Cardiac septum (tissue), 1 donor: ENCODE data around the gene VAPB. TPM values are rescaled to one million over a fixed set of nuclear protein-coding genes. Genes with fewer than 3 reads are reported as not detected.

ENCODE experiments used
- DNase-seq: peaks from one replicate; pipeline ENCODE4 v3.0.0-alpha.2; 2020; ENCODE audit warnings: low spot score
- intact Hi-C: fragments of 100-400 bp; cut with DNase I; formaldehyde crosslinking; loops from one replicate; pipeline ENCODE4 v1.14.0; 2022
- total RNA-seq: library from RNA; stranded (reverse); fragmentation: NEBNext Ultra II Directional; extraction: Animal tissue kit (Norgen Biotek cat#: 25700); gene quantifications from one replicate; pipeline ENCODE4 v1.2.1, GENCODE V29; 2021
- donor health status: DM: no; HTN: no; CAD: no.

The VAPB gene
- total RNA-seq, 1 donor from 2014 or later, result 65.9 TPM

DNA sequence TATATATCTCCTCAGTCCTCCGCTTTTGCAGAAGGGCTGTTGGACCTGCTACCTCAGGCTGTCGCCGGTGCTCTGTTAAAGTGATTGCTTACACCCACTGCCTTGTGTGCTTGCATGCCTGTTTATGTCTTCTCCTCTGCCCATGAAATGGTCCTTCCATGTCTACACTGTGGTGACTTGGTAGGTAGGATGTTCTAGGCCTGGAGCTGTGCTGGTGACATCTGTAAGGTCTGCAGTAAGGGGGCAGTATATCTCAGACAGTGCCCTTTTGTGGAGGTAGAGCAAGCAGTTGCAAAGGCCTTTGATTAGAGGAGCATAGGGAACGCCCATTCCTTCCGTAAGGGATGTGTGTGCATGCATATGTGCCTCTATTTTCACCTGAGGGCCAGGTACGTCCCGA is 40.3 kb downstream of the VAPB start:
- no peak for DNase-seq
- intact Hi-C loops, result no loop called here

DNA sequence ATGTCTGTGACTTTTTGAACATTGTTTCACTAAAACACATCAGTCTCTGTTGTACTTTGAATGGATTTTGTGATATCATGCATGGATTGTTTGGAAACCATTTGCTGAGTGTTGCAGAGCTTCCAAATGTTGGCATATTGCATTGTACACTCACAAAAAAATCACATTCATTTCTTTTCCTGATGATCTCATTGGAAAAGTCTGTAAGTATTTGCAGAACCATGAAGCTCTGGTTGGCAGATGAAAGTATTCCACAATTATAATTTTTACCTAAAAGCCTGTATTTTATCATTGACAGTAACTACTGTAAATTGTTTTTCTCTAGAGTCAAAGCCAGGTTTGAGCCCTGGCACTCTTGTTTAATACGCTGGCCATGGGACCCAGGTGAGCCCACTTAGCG is 42.1 kb downstream of the VAPB start:
- no peak for DNase-seq
- intact Hi-C loops, result no loop called here

GRCh38 chr20:58432186-58432954 is 43.3 kb downstream of the VAPB start:
- intact Hi-C loops, result no loop called here

DNA sequence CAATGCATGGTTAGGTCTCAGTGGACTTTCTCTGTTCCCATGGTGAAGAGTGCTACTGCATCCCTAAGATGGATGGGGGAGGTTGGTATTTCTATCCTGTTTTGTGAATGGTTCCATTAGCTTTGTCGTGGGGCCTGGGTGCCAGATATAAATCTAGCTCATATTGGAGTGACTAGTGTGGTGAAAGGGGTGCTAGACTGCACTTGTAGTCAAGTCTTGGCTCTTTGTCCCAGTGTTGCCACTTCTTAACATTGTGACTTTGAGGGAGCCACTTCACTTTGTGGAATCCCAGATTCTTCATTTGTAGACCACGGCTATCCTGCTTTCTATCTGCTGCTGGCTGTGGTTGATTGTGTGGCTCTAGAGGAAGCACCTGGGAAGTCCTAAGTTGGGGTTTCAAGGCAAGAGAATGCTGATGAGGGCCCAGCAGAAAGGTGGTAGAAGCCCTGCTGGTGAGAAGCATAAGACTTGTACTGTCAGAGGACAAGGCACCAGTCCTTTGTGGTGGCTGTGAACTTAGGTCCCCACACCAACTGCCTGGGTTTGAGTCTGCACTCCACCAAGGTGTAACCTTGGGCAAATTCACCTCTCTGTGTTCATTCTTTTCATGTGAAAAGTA is 44.1 kb downstream of the VAPB start:
- intact Hi-C loops, result no loop called here
- no peak for DNase-seq

More at GRCh38 chr20:58432186-58432954, 43.3 kb downstream of the VAPB start:
- DNase-seq, result no peak

GRCh38 chr20:58433759-58434158 is 44.7 kb downstream of the VAPB start:
- intact Hi-C loops, result no loop called here
- DNase-seq, result no peak

- no peak for DNase-seq
- intact Hi-C loops, result no loop called here
Observed at GRCh38 chr20:58434326-58434725, 45.3 kb downstream of the VAPB start.

DNA sequence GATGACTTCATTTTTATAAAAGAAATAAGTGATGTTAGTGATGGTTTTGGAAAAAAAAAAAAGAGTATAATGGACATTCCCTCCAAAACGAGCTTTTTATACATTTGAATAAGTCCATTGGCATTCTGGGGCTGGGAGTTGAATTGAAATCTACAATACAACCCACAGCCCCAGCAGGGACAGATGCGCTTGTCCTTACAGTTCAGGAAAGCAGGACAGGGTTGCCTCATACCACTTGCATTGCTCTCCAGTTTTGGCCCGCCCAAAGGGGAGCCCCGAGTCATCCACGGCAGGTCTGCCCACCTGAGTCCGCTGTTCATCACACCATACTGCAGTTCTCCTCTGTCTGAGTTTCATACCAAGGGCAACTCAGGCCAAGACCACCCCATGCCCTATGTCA is 46.2 kb downstream of the VAPB start:
- no peak for DNase-seq
- intact Hi-C loops, result no loop called here

- intact Hi-C loops, result no loop called here
- no peak for DNase-seq
Observed at GRCh38 chr20:58436868-58437645, 48.0 kb downstream of the VAPB start.

DNA sequence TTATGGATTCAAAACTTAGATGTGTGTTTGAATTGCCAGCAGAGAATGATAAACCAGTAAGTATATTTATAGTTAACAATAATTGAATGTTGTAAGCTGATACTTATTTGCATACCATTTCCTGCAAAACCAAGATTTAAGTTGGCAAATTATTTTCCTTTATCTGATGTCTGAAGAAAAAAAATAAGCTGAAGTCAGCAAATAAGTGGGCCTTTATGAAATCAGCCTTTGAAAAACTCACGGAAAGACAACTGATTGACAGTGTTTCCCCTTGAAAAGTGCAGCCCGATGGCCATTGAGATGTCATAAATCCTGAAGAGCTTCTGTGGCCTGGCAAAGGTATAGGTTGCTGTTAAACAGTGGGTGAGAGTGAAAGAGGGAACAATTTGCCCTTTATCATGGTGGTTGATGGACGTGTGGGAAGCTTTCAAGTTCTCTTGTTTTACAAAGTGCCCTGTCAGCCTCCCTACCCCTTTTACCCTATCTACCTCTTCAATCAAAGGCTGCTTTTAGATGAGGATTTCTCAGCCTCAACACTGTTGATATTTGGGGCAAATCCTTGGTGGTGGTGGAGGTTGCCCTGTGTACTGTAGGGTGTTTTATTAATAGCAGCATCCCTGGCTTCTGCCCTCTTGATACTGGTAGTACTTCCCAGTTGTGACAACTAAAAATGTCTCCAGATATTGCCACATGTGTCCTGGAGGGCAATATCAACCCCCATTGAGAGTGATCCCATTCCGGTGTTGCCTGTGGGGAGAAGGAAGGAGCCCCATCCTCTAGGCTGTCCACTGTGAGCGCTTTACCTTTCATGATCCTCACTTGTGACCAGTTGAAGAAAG is 50.2 kb downstream of the VAPB start:
- intact Hi-C loops, result no loop called here
- no peak for DNase-seq

- no peak for DNase-seq
- intact Hi-C loops, result no loop called here
Observed at GRCh38 chr20:58440021-58440767, 51.2 kb downstream of the VAPB start.

DNA sequence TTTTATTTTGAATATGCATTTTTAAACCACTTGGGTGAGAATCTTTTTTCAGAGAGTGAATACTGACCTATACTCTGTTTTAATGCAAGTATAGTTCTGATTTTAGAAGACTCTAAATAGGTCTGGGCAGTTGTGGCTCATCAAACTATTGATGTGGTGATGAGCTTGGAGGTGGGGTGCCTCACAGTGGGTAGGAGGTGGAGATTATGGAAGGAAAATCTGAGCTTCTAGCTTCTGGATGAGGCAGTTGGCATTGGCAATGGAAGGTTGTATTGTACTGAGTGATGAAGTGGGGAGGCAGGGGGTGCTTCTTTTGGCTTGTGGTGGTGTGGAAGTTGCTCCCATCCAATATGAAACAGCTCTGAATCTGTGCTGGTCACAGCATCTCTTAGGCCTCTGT is 52.7 kb downstream of the VAPB start:
- intact Hi-C loops, result no loop called here
- no peak for DNase-seq

DNA sequence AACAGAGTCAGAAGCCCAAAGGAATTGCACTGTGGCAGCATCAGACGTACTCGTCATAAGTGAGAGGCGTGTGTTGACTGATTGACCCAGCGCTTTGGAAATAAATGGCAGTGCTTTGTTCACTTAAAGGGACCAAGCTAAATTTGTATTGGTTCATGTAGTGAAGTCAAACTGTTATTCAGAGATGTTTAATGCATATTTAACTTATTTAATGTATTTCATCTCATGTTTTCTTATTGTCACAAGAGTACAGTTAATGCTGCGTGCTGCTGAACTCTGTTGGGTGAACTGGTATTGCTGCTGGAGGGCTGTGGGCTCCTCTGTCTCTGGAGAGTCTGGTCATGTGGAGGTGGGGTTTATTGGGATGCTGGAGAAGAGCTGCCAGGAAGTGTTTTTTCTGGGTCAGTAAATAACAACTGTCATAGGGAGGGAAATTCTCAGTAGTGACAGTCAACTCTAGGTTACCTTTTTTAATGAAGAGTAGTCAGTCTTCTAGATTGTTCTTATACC is 55.8 kb downstream of the VAPB start:
- DNase-seq, result no peak
- intact Hi-C loops, result loop anchor here (5.0 kb wide), 1 partner anchor 208 kb away; no protein-coding TSS in a partner anchor

GRCh38 chr20:58446264-58446959 is 57.4 kb downstream of the VAPB start:
- intact Hi-C loops, result loop anchor here (5.0 kb wide), 1 partner anchor 209 kb away; no protein-coding TSS in a partner anchor

DNA sequence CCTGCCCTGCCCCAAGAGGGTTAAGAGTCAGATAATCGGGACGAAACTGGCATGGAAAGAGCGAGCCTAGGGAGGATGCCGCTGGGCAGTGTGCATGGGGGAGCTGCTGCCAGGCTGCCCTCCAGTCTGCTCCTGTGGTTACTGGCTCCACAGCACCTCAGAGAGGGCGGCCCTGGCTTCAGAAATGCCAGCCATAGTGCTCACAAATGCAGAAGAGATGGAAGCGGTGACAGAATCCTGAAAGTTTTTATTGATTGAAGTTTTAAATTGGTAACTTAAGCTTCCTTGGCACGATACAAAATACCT is 57.9 kb downstream of the VAPB start:
- intact Hi-C loops, result loop anchor here (5.0 kb wide), 1 partner anchor 210 kb away; no protein-coding TSS in a partner anchor
- DNase-seq, result no peak

More at GRCh38 chr20:58446264-58446959, 57.4 kb downstream of the VAPB start:
- no peak for DNase-seq

DNA sequence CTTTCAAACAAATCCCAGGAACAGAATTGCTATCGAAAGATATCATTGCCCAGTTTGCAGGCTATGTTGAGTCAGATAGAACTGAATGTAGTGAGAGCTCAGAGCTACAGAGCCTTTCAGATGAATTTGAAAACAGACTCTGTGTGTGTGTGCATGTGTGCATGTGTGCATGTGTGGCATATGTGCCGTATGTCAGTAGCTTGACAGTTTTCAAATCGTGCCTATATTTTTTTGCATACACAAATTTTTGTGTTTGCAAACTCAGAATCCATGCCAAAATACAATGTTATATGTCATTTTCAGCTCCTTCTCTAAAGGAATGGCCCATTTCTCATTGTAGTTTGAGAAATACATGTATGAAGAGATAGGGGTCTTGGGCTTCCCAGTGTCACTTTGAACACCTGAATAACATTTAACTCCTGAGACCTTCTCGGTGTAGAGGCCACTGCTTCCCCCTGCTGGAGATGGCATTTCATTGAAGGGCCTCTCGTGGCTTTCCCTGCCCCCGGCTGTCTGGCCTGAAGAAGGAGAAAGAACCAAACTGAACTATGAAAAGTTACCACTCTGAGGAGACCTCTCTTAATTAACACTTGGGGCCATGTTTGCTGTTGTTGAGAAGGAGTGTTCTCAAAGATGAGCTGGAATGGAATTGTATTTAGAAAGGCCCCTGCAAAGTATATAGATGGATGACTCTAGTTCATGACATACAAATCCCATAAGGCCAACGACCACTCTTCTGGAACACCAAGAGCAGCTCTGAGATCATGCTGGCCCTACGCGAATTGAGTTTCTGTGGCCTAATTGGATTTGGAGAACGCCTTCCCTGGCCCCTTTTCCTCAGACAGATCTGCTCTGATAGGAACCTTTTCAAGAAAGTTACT is 58.7 kb downstream of the VAPB start:
- DNase-seq, result no peak
- intact Hi-C loops, result loop anchor here (5.0 kb wide), 1 partner anchor 210 kb away; no protein-coding TSS in a partner anchor

GRCh38 chr20:58448958-58449357 is 59.9 kb downstream of the VAPB start:
- DNase-seq, result no peak
- intact Hi-C loops, result loop anchor here (5.0 kb wide), 1 partner anchor 212 kb away; no protein-coding TSS in a partner anchor

DNA sequence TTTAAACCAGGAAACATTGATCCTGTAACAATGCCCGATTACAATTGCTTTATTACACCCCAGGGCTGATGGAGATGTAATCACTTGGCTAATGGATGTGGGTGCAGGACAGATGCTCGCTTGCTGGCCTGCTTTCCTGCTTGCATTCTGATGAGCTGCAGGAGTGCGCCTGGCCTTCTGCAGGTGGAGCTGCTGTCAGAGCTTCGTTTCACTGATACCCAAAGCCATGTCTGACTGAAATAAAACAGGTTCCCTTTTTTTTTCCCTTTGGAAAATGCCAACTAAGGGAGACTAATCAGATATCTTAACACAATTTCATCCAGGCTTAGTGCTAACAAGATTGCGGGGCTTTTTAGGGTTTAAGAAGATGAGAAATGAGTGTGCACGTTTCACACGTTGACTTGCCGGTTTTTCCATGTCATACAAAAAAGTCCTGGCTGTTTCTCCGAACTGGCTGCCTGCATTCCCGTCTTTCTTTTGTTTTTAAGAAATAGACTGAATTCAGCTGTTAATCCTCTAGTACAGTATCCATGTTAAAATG is 60.7 kb downstream of the VAPB start:
- intact Hi-C loops, result loop anchor here (5.0 kb wide), 1 partner anchor 212 kb away; no protein-coding TSS in a partner anchor
- DNase-seq, result no peak
